ENCODE results near the gene MYL6. TPM values are rescaled to one million over a fixed set of nuclear protein-coding genes. Genes with fewer than 3 reads are reported as not detected.
"Not testable (repeated sequence)": the region's sequence is repeated elsewhere in the genome, so short reads cannot be mapped to it uniquely, and the experiment has no call there.

Gene MYL6
- total RNA-seq, 2 donors from 2014 or later, result 1,832 to 2,224 TPM

GRCh38 chr12:56152756-56153677 is 5.1 kb upstream of the MYL6 start:
- ATAC-seq (no peak), DNase-seq (peak in 1 of 2 donors; percentile 27)
- intact Hi-C loops (cut with DNase I, micrococcal nuclease), result no loop called here

GRCh38 chr12:56153678-56154065 is 4.5 kb upstream of the MYL6 start:
- peak in 1 of 2 donors; percentile 22 for DNase-seq
- intact Hi-C loops (cut with DNase I, micrococcal nuclease), result no loop called here
- ATAC-seq, result no peak

DNA sequence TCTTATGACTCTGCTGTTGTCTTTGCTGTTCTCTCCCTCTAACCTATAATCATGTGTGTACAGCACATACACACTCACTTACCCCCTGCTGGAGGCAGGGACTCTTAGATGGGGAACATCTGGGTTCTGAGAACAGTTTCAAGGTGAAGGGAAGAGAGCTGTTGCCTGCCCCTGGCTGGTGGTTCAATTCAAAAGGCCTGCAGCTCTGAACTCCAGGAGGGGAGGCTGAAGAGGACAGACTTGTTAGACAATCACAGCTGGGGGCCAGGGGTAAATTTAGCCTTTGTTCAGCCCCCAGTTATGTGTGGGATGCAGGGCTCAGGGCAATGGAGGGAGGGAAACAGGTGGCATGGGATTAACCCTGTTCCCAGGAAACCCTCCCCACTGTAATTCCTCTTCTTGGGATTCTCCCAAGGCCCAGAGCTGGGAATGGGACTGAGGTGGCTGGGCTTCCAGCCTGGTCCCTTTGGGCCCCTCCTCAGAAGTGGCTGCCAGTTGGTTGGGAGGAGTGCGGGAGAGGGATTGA is 3.9 kb upstream of the MYL6 start:
- ATAC-seq (no peak), DNase-seq (peak in 1 of 2 donors; percentile 20)
- intact Hi-C loops (cut with DNase I, micrococcal nuclease), result no loop called here

GRCh38 chr12:56154818-56155217 is 3.3 kb upstream of the MYL6 start:
- intact Hi-C loops (cut with DNase I, micrococcal nuclease), result no loop called here
- DNase-seq (peak in 1 of 2 donors; percentile 24), ATAC-seq (no peak)

- DNase-seq (peak in 1 of 2 donors; percentile 24), ATAC-seq (no peak)
- intact Hi-C loops (cut with DNase I, micrococcal nuclease), result no loop called here
These were observed 2.8 kb upstream of the MYL6 start for GRCh38 chr12:56155256-56155845.

- peak in 1 of 2 donors; percentile 18 for DNase-seq
- ATAC-seq; intact Hi-C loops (cut with DNase I, micrococcal nuclease): not testable (repeated sequence)
These were observed 1.5 kb upstream of the MYL6 start for GRCh38 chr12:56156464-56157200.

GRCh38 chr12:56157201-56158028 is 744 bp upstream of the MYL6 start:
- intact Hi-C loops (cut with DNase I, micrococcal nuclease), result loop anchor here in 1 of 2 donors (2.0 kb wide), 1 partner anchor 31 kb away; the partner anchor contains the start of gene SMARCC2
- peak; percentile 75 to 80 for DNase-seq

GRCh38 chr12:56158926-56159461 is 835 bp downstream of the MYL6 start:
- ATAC-seq (peak; percentile 64), DNase-seq (peak; percentile 86 to 93)
- intact Hi-C loops (cut with DNase I, micrococcal nuclease), result loop anchor here in 1 of 2 donors (2.0 kb wide), 1 partner anchor 30 kb away; the partner anchor contains the start of gene SMARCC2

More at GRCh38 chr12:56157201-56158028, 744 bp upstream of the MYL6 start:
- ATAC-seq, result peak; percentile 51

DNA sequence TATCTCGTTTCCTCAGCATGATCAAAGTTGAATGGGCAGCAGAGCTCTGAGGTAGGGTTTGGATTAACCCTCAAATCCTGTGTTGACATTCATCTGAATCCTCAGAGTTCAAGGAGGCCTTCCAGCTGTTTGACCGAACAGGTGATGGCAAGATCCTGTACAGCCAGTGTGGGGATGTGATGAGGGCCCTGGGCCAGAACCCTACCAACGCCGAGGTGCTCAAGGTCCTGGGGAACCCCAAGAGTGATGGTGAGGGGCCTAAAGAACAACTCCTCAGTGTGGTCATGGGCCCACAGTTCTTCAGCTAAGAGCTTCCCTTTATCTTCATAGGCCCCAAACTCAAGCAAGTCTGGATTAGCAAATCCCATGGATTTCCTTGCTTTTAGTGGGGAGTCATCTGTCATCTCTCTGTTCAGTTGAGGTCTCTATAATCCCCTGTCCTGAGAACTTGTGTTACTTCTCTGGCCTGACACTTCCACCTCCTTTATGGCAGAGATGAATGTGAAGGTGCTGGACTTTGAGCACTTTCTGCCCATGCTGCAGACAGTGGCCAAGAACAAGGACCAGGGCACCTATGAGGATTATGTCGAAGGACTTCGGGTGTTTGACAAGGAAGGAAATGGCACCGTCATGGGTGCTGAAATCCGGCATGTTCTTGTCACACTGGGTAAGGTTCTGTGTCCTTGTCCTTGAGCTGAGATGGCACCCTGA is 1.5 kb downstream of the MYL6 start:
- intact Hi-C loops (cut with DNase I, micrococcal nuclease), result loop anchor here in 1 of 2 donors (2.0 to 5.0 kb wide), 2 partner anchors 29 to 32 kb away; partner anchors contain the start of genes ESYT1 and SMARCC2
- peak in 1 of 2 donors; percentile 25 for DNase-seq
- no peak for ATAC-seq

- intact Hi-C loops (cut with DNase I, micrococcal nuclease), result loop anchor here in 1 of 2 donors (5.0 kb wide), 1 partner anchor 33 kb away; the partner anchor contains the start of gene ESYT1
- DNase-seq (peak in 1 of 2 donors; percentile 54), ATAC-seq (peak; percentile 3)
These were observed 2.1 kb downstream of the MYL6 start for GRCh38 chr12:56160193-56160763.

DNA sequence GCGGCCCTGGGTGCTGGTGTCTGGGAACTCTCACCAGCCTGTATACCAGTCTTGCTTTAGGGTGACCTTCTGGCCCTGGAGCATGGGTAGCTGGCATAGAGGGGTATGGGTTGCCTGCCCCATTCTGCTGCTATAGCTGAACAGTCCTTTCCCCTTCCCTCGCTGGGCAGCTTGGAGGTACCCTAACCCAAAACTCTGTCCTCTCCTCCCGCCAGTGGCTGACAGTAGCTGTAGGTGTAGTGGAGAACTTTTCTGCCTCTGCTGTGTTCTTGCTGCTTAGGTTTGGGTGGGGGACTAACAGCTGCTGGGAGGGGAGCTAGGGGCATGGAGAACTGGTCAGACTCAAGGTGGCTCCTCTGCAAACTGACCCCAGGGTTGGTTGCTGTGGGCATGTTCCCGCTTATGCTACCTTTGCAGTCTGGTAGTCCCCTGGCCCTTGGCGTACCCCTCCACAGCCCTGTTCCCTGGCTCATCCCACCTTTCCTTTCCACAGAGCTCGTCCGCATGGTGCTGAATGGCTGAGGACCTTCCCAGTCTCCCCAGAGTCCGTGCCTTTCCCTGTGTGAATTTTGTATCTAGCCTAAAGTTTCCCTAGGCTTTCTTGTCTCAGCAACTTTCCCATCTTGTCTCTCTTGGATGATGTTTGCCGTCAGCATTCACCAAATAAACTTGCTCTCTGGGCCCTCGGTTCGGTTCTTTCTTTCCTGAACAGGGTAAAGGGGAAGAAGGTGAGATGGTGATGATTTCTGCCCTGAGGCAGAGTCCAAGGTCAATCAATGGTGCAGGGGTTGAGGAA is 2.9 kb downstream of the MYL6 start:
- intact Hi-C loops (cut with DNase I, micrococcal nuclease), result loop anchor here in 1 of 2 donors (5.0 kb wide), 1 partner anchor 34 kb away; the partner anchor contains the start of gene ESYT1
- DNase-seq, result no peak
- ATAC-seq, result no peak

- ATAC-seq (no peak), DNase-seq (peak in 1 of 2 donors; percentile 45)
- intact Hi-C loops (cut with DNase I, micrococcal nuclease), result loop anchor here in 1 of 2 donors (5.0 kb wide), 1 partner anchor 35 kb away; the partner anchor contains the start of gene ESYT1
These were observed 3.7 kb downstream of the MYL6 start for GRCh38 chr12:56161690-56162351.

DNA sequence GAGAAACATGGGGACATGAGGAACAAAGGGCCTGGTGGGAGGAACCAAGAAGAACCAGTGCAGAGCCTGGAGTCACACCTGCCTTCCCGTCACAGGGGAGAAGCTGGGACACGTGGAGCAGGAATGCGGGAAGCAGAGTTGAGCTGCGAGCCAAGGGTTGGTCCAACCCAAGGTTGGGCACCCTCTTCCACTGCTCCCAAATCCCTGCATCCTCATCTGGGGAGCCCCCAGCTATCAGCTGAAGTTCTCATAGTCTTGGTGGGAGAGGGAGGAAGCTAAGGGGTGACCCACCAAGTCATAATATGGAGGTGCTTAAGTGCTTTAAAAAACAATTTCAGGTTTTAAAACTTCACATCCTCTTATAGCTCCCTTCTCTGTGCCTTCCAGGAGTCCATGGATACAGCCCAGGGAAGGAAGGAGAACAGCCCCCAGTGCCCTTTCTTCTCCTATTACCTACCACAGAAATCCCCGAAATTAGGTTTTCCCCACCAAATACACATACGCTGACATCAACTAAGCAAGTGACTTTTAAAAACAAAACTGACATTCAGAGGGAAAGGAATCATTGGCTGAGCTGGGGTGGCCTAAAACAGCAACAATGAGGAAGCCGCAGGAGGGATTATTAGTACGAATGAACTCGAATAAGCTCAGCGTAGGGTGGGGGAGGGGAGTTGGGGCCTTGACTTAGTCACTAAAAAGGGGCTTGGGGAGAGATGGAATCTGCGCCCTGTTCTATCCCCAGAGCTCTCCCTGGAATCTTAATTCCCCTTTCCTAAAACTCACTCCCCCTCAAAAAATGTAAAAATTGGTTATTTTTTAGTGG is 4.5 kb downstream of the MYL6 start:
- ATAC-seq (no peak), DNase-seq (peak in 1 of 2 donors; percentile 20)
- intact Hi-C loops (cut with DNase I, micrococcal nuclease), result loop anchor here in 1 of 2 donors (5.0 kb wide), 1 partner anchor 35 kb away; the partner anchor contains the start of gene ESYT1
